Glutamatergic neuron (in vitro differentiated cells): ENCODE results near the gene PPP4R2. TPM values are rescaled to one million over a fixed set of nuclear protein-coding genes. Genes with fewer than 3 reads are reported as not detected.

Experiments used
- DNase-seq: peaks from one replicate; pipeline ENCODE4 v3.0.0; 2022
- H3K27ac Mint-ChIP-seq: one replicate; pipeline ENCODE4 v1.8.0; 2020; ENCODE audit warnings: mild to moderate bottlenecking, mixed read lengths, inconsistent platforms; ENCODE audit not compliant: unreplicated experiment
- H3K27me3 Mint-ChIP-seq: one replicate; pipeline ENCODE4 v1.8.0; 2020; ENCODE audit warnings: mild to moderate bottlenecking, moderate library complexity, mixed read lengths, inconsistent platforms; ENCODE audit not compliant: unreplicated experiment
- H3K36me3 Mint-ChIP-seq: one replicate; pipeline ENCODE4 v1.8.0; 2020; ENCODE audit warnings: mild to moderate bottlenecking, mixed read lengths, inconsistent platforms; ENCODE audit not compliant: unreplicated experiment
- H3K4me1 Mint-ChIP-seq: one replicate; pipeline ENCODE4 v1.8.0; 2020; ENCODE audit warnings: mild to moderate bottlenecking, low read depth, mixed read lengths, inconsistent platforms; ENCODE audit not compliant: unreplicated experiment
- H3K4me3 Mint-ChIP-seq: one replicate; pipeline ENCODE4 v1.8.0; 2020; ENCODE audit warnings: mild to moderate bottlenecking, mixed read lengths, inconsistent platforms; ENCODE audit not compliant: unreplicated experiment
- H3K9me3 Mint-ChIP-seq: one replicate; pipeline ENCODE4 v1.8.0; 2020; ENCODE audit warnings: mild to moderate bottlenecking, moderate library complexity, mixed read lengths, inconsistent platforms; ENCODE audit not compliant: unreplicated experiment
- total RNA-seq: library from RNA; stranded (reverse); fragmentation: NEBNext Ultra II Directional; extraction: Animal tissue kit (Norgen Biotek cat#: 25700); gene quantifications from one replicate; pipeline ENCODE4 v1.2.1, GENCODE V29; 2021; ENCODE audit not compliant: unreplicated experiment
- TF ChIP-seq, protein P1 (sequence below): fragments of 200-600 bp; sonication (generic); IDR thresholded peaks from one replicate; pipeline ENCODE4 v1.5.0; 2021; ENCODE audit not compliant: partially characterized antibody, unreplicated experiment

The PPP4R2 gene
- total RNA-seq, 1 donor from 2014 or later = 77.9 TPM

DNA sequence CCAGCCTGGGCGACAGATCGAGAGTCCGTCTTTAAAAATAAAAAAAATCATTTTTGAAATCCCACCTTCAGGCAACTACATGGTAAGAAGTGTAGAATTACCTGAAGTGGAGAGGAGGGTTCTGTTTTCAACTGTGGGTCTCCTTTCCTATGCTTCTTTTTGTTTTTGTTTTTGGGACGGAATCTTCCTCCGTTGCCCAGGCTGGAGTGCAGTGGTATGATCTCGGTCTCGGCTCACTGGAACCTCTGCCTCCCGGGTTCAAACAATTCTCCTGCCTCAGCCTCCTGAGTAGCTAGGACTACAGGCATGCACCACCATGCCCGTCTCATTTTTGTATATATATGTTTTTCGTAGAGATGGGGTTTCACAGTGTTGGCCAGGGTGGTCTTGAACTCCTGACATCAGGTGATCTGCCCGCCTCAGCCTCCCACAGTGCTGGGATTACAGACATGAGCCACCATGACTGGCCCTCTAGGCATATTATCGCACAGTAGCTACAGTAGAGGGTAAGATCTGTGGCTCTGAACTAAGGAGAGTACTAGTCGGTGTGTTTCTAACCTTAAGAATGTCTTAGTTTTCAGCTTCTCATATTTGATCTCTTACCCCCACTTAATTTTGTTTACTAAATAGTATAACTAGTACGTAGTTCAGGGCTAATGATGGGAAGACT, 73.3 kb downstream of the PPP4R2 start:
- no peaks in the 10 kb centered on the region for H3K36me3 Mint-ChIP-seq
- TF ChIP-seq, protein P1, sequence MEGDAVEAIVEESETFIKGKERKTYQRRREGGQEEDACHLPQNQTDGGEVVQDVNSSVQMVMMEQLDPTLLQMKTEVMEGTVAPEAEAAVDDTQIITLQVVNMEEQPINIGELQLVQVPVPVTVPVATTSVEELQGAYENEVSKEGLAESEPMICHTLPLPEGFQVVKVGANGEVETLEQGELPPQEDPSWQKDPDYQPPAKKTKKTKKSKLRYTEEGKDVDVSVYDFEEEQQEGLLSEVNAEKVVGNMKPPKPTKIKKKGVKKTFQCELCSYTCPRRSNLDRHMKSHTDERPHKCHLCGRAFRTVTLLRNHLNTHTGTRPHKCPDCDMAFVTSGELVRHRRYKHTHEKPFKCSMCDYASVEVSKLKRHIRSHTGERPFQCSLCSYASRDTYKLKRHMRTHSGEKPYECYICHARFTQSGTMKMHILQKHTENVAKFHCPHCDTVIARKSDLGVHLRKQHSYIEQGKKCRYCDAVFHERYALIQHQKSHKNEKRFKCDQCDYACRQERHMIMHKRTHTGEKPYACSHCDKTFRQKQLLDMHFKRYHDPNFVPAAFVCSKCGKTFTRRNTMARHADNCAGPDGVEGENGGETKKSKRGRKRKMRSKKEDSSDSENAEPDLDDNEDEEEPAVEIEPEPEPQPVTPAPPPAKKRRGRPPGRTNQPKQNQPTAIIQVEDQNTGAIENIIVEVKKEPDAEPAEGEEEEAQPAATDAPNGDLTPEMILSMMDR = no peak
- DNase-seq = no peak
- no peak overlapping the region for H3K27ac Mint-ChIP-seq
- H3K27me3 Mint-ChIP-seq = no peaks in the 10 kb centered on the region
- peaks cover 4% of the 10 kb centered on the region for H3K9me3 Mint-ChIP-seq
- H3K4me1 Mint-ChIP-seq = peaks cover 2% of the 10 kb centered on the region
- H3K4me3 Mint-ChIP-seq = no peak overlapping the region

DNA sequence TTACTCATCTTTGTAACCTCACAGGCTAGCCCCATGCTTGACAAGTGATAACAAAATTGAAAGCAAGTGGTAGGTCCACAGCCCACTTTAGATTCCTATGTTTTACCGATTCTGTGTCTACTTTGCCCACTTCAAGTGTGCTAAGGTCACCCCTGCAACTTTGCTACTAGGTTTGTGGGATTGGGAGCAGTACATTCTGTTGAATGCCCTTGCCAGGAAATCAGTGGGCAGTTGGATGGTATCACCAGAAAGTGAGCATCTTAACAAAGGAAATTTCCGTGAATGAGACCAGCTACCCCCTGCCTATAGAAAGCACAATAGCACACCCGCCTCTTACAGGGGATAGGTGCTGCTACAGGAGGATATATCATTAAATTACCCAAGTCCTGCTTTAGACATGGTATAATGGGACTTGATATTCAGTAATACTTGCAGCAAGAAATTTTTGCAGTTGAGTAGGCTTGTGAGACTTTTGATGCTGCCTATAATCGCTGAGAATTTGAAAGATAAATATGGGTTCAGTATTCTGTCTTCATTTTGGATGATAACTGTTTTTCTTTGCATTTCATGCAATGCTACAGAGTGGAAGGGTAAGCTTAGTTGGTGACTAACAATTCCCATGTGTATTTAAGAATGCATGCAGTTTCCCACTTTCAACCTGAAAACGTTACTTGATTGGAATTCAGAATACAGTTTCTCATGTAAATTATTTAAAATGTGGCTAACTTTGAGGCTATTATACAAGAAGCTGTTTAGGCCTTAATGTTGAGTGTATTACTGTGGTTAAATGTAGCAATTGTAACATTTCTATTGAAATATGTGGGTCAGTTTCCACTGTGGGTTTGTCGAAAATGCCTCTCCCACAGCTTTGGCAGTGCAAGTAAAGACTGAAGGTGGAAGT, 74.3 kb downstream of the PPP4R2 start:
- DNase-seq = no peak
- no peak overlapping the region for H3K4me3 Mint-ChIP-seq
- TF ChIP-seq, protein P1 = no peak
- peaks cover 4% of the 10 kb centered on the region for H3K9me3 Mint-ChIP-seq
- no peak overlapping the region for H3K27ac Mint-ChIP-seq
- no peaks in the 10 kb centered on the region for H3K36me3 Mint-ChIP-seq
- H3K27me3 Mint-ChIP-seq = no peaks in the 10 kb centered on the region
- peaks cover 2% of the 10 kb centered on the region for H3K4me1 Mint-ChIP-seq

DNA sequence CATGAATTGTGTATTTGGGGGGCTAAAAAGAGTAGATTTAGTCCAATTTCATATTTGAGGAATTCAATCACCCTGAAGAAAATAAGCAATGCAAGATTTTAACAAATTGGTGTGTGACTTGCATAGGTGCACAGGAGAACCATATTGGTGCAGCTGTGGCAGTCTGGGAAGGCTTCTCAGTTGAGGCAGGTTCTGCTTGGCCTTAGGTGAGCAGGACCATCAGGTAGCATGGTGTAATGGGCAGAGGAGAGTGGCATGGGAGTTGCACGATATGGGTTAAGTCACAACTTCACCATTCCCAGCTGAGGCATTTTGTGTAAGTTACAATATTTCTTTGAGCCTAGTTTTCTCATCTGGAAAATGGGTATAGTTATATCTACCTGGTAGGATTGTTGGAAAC, 75.3 kb downstream of the PPP4R2 start:
- Mint-ChIP-seq H3K27ac (no peak overlapping the region), H3K4me1 (peaks cover 2% of the 10 kb centered on the region), H3K27me3 (no peaks in the 10 kb centered on the region), H3K36me3 (no peaks in the 10 kb centered on the region), H3K9me3 (peaks cover 4% of the 10 kb centered on the region), H3K4me3 (no peak overlapping the region)
- DNase-seq = no peak
- TF ChIP-seq, protein P1 = no peak

DNA sequence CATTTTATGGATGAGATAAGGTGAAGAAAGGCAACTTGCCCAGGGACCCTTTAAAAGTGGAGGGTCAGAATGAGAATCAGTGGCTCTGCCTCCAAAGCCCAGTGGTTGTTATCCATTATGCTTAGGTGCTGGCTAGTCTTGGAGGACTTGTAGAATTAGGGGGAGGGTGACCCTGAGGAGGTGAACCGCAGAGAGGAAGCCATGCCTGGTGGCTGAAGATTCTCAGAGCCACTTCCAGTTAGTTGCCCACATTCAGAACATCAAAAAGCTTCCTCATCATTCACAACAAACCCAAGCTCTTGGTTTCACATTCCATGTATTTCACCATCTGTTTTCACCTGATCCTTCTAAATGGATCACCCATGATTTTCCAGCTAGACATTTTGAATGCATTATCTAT, 76.0 kb downstream of the PPP4R2 start:
- no peak overlapping the region for H3K4me3 Mint-ChIP-seq
- no peak for DNase-seq
- no peaks in the 10 kb centered on the region for H3K36me3 Mint-ChIP-seq
- H3K27me3 Mint-ChIP-seq = no peaks in the 10 kb centered on the region
- TF ChIP-seq, protein P1 = no peak
- H3K9me3 Mint-ChIP-seq = peaks cover 4% of the 10 kb centered on the region
- peaks cover 2% of the 10 kb centered on the region for H3K4me1 Mint-ChIP-seq
- no peak overlapping the region for H3K27ac Mint-ChIP-seq
